Activated CD4-positive, alpha-beta memory T cell treated with anti-CD3 and anti-CD28 coated beads for 36 hours (primary cell): ENCODE measurements around the gene DOCK3. TPM values are rescaled to one million over a fixed set of nuclear protein-coding genes. Genes with fewer than 3 reads are reported as not detected.

ENCODE experiments used
- CTCF ChIA-PET: fragments of 350-600 bp; sonication (Branson Sonifier 250); formaldehyde crosslinking; loops from one replicate; lab custom pipeline; 2021; ENCODE audit warnings: antibody characterized with exemption, inconsistent platforms; lab: Charles Lee
- POLR2A ChIA-PET: fragments of 350-600 bp; sonication (Branson Sonifier 250); formaldehyde crosslinking; loops from one replicate; lab custom pipeline; 2021; ENCODE audit warnings: antibody characterized with exemption; lab: Charles Lee
- DNase-seq: peaks from one replicate; pipeline ENCODE4 v3.0.0-alpha.2; 2020
- H3K27ac Mint-ChIP-seq: one replicate; pipeline ENCODE4 v1.8.0; 2021; ENCODE audit warnings: mixed read lengths
- H3K27me3 Mint-ChIP-seq: one replicate; pipeline ENCODE4 v1.8.0; 2021; ENCODE audit warnings: mixed read lengths
- H3K36me3 Mint-ChIP-seq: one replicate; pipeline ENCODE4 v1.8.0; 2021; ENCODE audit warnings: mixed read lengths
- H3K4me1 Mint-ChIP-seq: one replicate; pipeline ENCODE4 v1.8.0; 2021; ENCODE audit warnings: low read depth, mixed read lengths
- H3K4me3 Mint-ChIP-seq: one replicate; pipeline ENCODE4 v1.8.0; 2021; ENCODE audit warnings: mild to moderate bottlenecking, mixed read lengths
- H3K9me3 Mint-ChIP-seq: one replicate; pipeline ENCODE4 v1.8.0; 2021; ENCODE audit warnings: mixed read lengths
- intact Hi-C: fragments of 100-400 bp; cut with micrococcal nuclease; formaldehyde crosslinking; loops from one replicate; pipeline ENCODE4 v1.15.1; 2023
- total RNA-seq, 2 experiments: library from RNA; stranded (reverse); gene quantifications; one replicate each; pipeline ENCODE4 v1.2.3, GENCODE V29; 2021

The DOCK3 gene
- total RNA-seq, 2 experiments from 2014 or later = 2.7 to 2.9 TPM

DNA sequence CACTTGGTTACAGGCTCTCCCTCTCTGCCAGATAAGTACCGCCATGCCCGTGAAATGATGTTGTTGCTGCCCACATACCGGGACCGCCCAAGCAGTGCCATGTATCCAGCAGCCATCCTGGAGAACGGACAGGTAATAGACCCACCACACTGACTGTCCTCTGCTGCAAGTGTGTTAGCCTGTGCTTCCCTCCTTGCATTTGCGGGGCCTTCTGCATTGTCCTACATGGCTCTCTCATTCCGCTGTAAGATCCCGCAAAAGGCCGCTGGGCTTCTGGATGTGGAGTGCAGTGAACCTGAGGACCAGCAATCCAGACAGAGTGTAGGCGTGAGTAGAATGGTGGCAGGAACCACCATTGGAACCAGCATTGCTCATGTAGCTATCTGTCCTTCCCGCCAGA lies 699.7 kb downstream of the DOCK3 start:
- no peaks in the 10 kb centered on the region for H3K27me3 Mint-ChIP-seq
- intact Hi-C loops = loop anchor here (5.0 to 10.0 kb wide), 2 partner anchors 270 to 697 kb away; no protein-coding TSS in a partner anchor
- no peaks in the 10 kb centered on the region for H3K9me3 Mint-ChIP-seq
- DNase-seq = no peak
- POLR2A ChIA-PET = interaction anchor here (0.8 kb wide), 1 partner anchor 10 kb away, joined by 3 read pairs; no protein-coding TSS in a partner anchor
- H3K4me3 Mint-ChIP-seq = no peak overlapping the region
- CTCF ChIA-PET = no interaction called here
- no peak overlapping the region for H3K27ac Mint-ChIP-seq
- H3K4me1 Mint-ChIP-seq = no peaks in the 10 kb centered on the region
- no peaks in the 10 kb centered on the region for H3K36me3 Mint-ChIP-seq

DNA sequence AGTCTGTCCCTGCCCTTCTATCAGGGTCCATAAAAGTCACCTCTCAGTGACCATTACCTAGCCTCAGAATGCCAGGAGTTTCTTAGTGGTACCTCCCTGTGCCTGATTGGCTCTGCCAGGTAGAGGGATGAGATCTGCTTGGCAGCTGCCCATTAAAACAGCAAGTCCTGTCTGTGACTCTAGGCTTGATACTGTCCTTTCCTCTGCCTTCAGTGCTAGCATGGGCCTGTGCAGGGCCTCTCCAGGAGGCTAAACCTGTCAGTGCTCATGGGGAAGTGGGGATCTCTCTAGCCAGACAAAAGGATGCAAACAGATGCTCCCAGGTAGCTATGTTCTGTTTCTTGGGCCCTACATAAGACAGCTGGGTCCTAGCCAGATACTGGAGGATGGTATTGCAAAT lies 700.4 kb downstream of the DOCK3 start:
- Mint-ChIP-seq H3K27ac (no peak overlapping the region), H3K9me3 (no peaks in the 10 kb centered on the region), H3K4me1 (no peaks in the 10 kb centered on the region), H3K36me3 (no peaks in the 10 kb centered on the region), H3K4me3 (no peak overlapping the region), H3K27me3 (no peaks in the 10 kb centered on the region)
- POLR2A ChIA-PET = interaction anchor here (0.8 kb wide), 1 partner anchor 9 kb away, joined by 3 read pairs; no protein-coding TSS in a partner anchor
- intact Hi-C loops = loop anchor here (10.0 kb wide), 1 partner anchor 270 kb away; no protein-coding TSS in a partner anchor
- DNase-seq = no peak
- CTCF ChIA-PET = interaction anchor here (0.7 kb wide), 1 partner anchor 10 kb away, joined by 3 read pairs; the partner anchor contains the start of gene MANF

DNA sequence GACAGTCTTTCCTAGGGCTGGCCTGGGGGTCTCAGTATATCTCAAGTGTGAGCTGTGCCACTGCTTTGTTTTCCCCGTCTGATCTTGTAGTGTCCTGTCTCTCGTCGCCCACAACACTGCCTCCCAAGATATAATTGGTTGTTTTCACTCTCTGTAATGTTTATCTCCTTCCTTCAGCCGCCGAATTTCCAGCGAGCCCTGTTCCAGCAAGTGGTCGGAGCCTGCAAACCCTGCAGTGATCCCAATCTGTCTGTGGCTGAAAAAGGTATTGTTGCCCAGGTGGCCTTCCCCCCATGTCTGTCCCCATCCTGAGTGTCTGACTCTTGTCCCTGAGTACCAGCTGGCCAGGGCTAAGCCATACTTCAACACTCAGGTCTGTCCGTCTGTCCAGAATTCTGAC lies 700.8 kb downstream of the DOCK3 start:
- CTCF ChIA-PET = interaction anchor here (0.7 kb wide), 1 partner anchor 9 kb away, joined by 3 read pairs; the partner anchor contains the start of gene MANF

DNA sequence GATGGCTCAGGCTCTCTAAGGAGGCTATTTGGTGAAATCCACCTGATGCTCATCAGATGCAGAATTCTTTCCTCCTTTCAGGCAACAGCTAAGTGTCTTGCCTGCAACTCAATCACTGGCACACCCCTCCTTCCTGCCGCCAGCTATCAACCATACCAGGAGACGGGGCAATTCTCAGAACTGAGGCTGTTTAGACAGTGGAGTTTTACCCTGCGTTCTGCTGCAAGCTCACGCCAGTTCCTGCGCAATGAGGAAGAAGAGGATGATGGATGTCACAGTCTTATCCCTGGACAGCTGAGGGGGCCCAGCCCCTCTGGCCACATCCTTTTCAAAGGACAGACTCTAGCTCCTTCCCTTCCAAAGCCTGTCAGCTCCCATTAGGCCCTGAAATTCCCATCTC lies 703.3 kb downstream of the DOCK3 start:
- Mint-ChIP-seq H3K36me3 (no peaks in the 10 kb centered on the region), H3K27ac (no peak overlapping the region), H3K27me3 (no peaks in the 10 kb centered on the region), H3K9me3 (no peaks in the 10 kb centered on the region), H3K4me3 (no peak overlapping the region), H3K4me1 (peaks cover under 1% of the 10 kb centered on the region)
- DNase-seq = no peak
- POLR2A ChIA-PET = no interaction called here
- intact Hi-C loops = loop anchor here (10.0 kb wide), 1 partner anchor 273 kb away; no protein-coding TSS in a partner anchor
- CTCF ChIA-PET = interaction anchor here (1.6 to 1.8 kb wide), 2 partner anchors 9 to 14 kb away, joined by 3 to 4 read pairs; no protein-coding TSS in a partner anchor

More for the DNA sequence above, 700.8 kb downstream of the DOCK3 start:
- intact Hi-C loops = loop anchor here (10.0 kb wide), 1 partner anchor 271 kb away; no protein-coding TSS in a partner anchor
- H3K27me3 Mint-ChIP-seq = no peaks in the 10 kb centered on the region
- POLR2A ChIA-PET = no interaction called here
- H3K27ac Mint-ChIP-seq = no peak overlapping the region
- H3K4me1 Mint-ChIP-seq = no peaks in the 10 kb centered on the region
- DNase-seq = no peak
- no peak overlapping the region for H3K4me3 Mint-ChIP-seq
- no peaks in the 10 kb centered on the region for H3K9me3 Mint-ChIP-seq
- no peaks in the 10 kb centered on the region for H3K36me3 Mint-ChIP-seq

DNA sequence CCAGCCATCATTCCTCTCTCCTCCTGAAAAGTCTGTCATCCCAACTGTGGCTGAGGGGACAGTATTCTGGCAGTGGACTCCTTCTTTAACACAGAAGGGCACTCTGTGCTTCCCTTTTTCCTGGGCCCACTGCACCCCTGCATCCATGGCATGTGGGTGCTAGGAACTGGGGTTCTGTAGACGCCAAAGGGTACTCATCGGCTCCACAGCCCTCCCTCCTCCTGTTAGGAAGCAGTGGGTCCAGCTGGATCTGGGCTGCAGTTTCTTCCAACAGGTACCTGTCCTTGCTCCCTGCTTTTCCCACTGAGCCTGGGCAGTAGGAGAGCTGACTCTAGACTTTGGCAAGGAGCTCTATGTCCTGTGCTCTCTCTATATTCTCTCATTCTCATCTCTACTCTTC lies 704.0 kb downstream of the DOCK3 start:
- H3K4me3 Mint-ChIP-seq = no peak overlapping the region
- POLR2A ChIA-PET = no interaction called here
- intact Hi-C loops = loop anchor here (10.0 kb wide), 1 partner anchor 274 kb away; no protein-coding TSS in a partner anchor
- peaks cover 8% of the 10 kb centered on the region for H3K4me1 Mint-ChIP-seq
- H3K9me3 Mint-ChIP-seq = no peaks in the 10 kb centered on the region
- CTCF ChIA-PET = interaction anchor here (0.8 to 1.8 kb wide), 5 partner anchors 9 to 726 kb away, joined by 3 to 4 read pairs (median 3); no protein-coding TSS in a partner anchor
- no peaks in the 10 kb centered on the region for H3K27me3 Mint-ChIP-seq
- no peak for DNase-seq
- H3K27ac Mint-ChIP-seq = no peak overlapping the region
- no peaks in the 10 kb centered on the region for H3K36me3 Mint-ChIP-seq

DNA sequence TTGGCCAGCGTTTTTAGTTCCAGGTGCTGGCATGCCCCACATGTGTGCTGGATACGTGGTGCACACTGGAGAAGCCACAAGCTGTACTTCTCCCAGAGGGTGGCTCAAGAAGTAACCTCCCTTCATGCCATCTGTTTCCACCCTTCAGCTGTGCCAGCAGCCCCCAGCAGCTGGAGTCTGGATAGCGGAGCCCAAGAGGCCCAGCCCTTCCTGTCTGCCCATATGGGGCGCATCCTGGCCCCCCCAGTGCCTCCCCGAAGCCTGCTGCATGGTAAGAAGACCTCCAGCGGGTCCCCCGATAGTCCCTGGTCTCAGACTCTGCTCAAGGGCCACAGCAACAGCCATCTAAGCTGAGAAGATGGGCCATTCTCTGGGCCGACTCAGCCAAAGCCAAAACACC lies 704.6 kb downstream of the DOCK3 start:
- peaks cover 2% of the 10 kb centered on the region for H3K36me3 Mint-ChIP-seq
- ChIA-PET POLR2A (no interaction called here), CTCF (interaction anchor here (0.8 to 1.2 kb wide), 2 partner anchors 122 to 703 kb away, joined by 3 read pairs; no protein-coding TSS in a partner anchor)
- peaks cover 12% of the 10 kb centered on the region for H3K4me1 Mint-ChIP-seq
- no peak overlapping the region for H3K4me3 Mint-ChIP-seq
- DNase-seq = no peak
- H3K27me3 Mint-ChIP-seq = no peaks in the 10 kb centered on the region
- no peaks in the 10 kb centered on the region for H3K9me3 Mint-ChIP-seq
- H3K27ac Mint-ChIP-seq = no peak overlapping the region
- intact Hi-C loops = loop anchor here (10.0 kb wide), 1 partner anchor 274 kb away; no protein-coding TSS in a partner anchor

DNA sequence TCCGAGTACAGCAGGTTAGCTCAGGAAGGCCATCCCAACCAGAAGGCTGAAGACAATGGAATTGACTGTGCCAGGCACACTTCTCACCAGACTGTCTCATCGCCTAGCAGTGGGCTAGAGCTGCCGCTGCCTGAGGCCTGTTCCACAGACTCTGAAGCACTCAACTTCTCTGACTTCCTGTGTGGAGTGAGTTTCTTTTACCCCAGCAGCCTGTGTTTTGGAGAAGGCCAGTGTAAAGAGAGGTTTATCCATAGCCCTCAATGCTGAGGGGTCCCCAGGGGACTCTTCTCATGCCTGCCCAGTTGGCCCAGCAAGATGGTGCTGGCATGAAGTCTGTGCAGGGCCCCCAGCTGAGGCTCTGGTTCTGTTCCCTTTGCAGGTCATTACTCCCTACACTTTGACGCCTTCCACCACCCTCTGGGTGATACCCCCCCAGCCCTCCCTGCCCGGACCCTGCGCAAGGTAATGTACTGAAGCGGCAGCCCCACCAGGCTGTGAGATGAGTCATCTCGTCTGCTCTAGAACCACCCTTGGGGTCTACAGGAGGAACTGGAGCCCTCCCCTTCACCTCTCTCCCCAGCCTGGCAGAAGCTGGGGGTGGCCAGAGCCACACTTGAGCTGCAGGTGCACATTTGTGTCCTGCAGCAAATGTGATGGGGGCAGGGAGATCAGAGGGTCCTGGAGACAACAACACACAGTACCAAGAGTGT lies 705.2 kb downstream of the DOCK3 start:
- DNase-seq = no peak
- CTCF ChIA-PET = interaction anchor here (0.6 to 1.2 kb wide), 3 partner anchors 8 to 122 kb away, joined by 3 read pairs; no protein-coding TSS in a partner anchor
- Mint-ChIP-seq H3K4me1 (peaks cover 12% of the 10 kb centered on the region), H3K9me3 (no peaks in the 10 kb centered on the region), H3K36me3 (peaks cover 5% of the 10 kb centered on the region), H3K27me3 (no peaks in the 10 kb centered on the region), H3K4me3 (no peak overlapping the region), H3K27ac (no peak overlapping the region)
- POLR2A ChIA-PET = no interaction called here
- intact Hi-C loops = loop anchor here (10.0 kb wide), 1 partner anchor 275 kb away; no protein-coding TSS in a partner anchor

DNA sequence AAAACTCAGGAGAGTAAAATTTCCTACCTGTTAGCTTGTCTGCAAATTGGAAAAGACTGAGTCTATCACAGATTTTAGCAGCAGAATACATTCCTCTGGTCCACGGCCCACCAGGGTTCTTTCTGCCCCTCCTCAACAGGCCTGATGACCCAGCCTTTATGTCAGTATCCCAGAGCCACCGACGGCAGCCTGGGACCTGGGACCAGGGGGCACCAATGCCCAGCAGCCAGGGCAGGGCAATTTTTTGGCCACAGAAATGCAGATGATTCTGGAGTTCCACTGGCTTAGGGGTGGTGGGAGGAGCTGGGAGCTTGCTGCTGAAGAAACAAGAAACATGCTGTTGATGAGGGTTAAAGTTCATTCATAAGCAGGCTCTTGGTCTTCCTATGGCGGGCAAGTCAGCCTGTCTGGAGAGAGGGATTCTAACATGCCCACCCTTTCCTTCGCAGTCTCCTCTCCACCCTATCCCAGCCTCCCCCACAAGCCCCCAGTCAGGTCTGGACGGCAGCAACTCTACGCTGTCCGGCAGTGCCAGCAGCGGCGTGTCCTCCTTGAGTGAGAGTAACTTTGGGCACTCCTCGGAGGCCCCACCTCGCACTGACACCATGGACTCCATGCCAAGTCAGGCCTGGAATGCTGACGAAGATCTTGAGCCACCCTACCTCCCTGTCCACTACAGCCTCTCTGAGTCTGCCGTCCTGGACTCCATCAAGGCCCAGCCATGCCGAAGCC lies 706.0 kb downstream of the DOCK3 start:
- ChIA-PET CTCF (interaction anchor here (0.6 to 0.9 kb wide), 2 partner anchors 9 kb away, joined by 3 read pairs; no protein-coding TSS in a partner anchor), POLR2A (no interaction called here)
- Mint-ChIP-seq H3K36me3 (peaks cover 8% of the 10 kb centered on the region), H3K4me3 (no peak overlapping the region), H3K4me1 (peaks cover 13% of the 10 kb centered on the region), H3K27me3 (no peaks in the 10 kb centered on the region), H3K9me3 (no peaks in the 10 kb centered on the region), H3K27ac (no peak overlapping the region)
- intact Hi-C loops = no loop called here
- DNase-seq = no peak

DNA sequence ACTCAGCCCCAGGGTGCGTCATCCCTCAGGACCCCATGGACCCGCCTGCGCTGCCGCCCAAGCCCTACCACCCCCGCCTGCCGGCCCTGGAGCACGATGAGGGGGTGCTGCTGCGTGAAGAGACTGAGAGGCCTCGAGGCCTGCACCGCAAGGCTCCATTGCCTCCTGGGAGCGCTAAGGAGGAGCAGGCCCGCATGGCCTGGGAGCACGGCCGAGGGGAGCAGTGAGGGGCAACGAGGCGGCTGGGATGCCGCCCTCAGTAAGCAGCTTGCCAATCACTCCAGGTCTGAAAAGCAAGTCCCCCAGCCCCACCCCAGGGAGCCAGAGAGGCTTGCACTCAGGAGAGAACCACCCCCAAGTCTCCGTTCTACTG lies 706.6 kb downstream of the DOCK3 start:
- intact Hi-C loops = no loop called here
- Mint-ChIP-seq H3K36me3 (peaks cover 14% of the 10 kb centered on the region), H3K27me3 (no peaks in the 10 kb centered on the region), H3K4me1 (peaks cover 18% of the 10 kb centered on the region), H3K4me3 (no peak overlapping the region), H3K9me3 (no peaks in the 10 kb centered on the region), H3K27ac (no peak overlapping the region)
- CTCF ChIA-PET = no interaction called here
- POLR2A ChIA-PET = no interaction called here
- DNase-seq = no peak

DNA sequence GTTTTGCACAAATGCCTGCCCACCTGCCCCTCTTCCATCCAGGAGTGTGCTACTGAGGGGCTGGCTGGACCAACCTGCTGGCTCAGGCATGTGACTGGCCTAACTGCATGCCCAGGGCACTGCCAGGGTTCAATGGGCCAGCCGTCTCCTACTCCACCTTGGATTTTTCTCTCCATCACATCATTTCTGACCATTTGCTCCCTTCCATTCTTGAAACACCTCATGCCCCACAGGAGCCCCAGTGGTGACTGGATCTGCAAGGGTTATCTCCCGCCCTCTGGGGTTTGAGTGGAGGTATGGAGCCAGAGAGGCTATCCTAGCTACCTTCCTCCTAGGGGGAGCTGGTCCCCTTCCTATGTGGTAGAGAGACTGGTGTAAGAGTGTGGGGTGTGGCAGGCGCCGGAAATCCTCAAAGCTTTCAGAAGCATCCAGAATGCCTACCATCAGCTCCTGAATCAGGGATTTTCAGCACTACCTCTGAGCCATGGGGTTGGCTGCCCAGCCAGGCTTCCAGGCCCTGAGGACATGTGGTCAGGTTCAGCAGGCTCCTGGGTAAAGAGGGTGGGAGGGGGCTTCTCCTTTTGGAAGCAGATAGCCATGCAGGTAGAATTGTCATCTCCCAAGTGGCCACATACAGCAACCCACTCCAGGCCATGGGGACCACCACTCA lies 707.5 kb downstream of the DOCK3 start:
- no peak for DNase-seq
- no peak overlapping the region for H3K27ac Mint-ChIP-seq
- H3K9me3 Mint-ChIP-seq = no peaks in the 10 kb centered on the region
- CTCF ChIA-PET = interaction anchor here (1.2 to 1.3 kb wide), 2 partner anchors 10 to 766 kb away, joined by 4 to 5 read pairs; partner anchors contain the start of gene MAPKAPK3
- peaks cover 26% of the 10 kb centered on the region for H3K4me1 Mint-ChIP-seq
- intact Hi-C loops = no loop called here
- H3K36me3 Mint-ChIP-seq = peaks cover 18% of the 10 kb centered on the region
- H3K27me3 Mint-ChIP-seq = no peaks in the 10 kb centered on the region
- POLR2A ChIA-PET = no interaction called here
- H3K4me3 Mint-ChIP-seq = no peak overlapping the region

DNA sequence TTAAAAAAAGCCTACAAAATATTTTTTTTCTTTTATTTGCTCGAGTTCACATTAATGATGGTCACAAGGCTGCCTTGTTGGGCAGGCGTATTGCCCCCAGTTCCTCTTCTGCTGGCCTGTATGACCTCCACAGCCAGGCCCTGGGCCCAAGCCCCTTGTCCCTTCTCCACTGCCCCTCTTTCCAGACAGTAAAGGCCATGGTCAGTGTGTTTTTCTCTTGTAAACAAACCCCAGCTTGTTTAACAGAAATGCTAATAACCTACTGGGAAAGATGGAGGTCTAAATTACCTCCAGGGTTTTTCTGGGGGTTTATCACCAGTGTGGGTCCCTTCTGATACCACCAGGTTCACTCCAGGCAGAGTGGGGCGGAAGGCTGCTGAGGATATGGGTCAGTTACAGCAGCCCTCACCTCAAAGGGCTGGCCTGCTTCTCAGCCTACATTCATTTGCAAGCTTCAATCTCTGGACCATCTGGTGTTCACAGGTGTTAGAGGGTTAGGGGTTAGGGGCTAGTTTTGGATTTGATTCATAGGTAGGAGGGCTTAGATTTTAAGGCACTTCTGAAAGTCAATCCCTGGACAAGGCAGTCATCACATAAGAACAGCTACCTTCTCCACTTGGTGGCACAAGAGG lies 708.3 kb downstream of the DOCK3 start:
- peak overlapping the region; percentile 93 for H3K4me3 Mint-ChIP-seq
- peaks cover 33% of the 10 kb centered on the region for H3K4me1 Mint-ChIP-seq
- ChIA-PET CTCF (interaction anchor here (1.2 to 1.3 kb wide), 2 partner anchors 11 to 767 kb away, joined by 4 to 5 read pairs; partner anchors contain the start of gene MAPKAPK3), POLR2A (no interaction called here)
- H3K9me3 Mint-ChIP-seq = no peaks in the 10 kb centered on the region
- H3K27me3 Mint-ChIP-seq = no peaks in the 10 kb centered on the region
- intact Hi-C loops = no loop called here
- peaks cover 25% of the 10 kb centered on the region for H3K36me3 Mint-ChIP-seq
- DNase-seq = no peak
- H3K27ac Mint-ChIP-seq = peak overlapping the region; percentile 98
